Measurements from ENCODE around the gene NEURL2. TPM values are rescaled to one million over a fixed set of nuclear protein-coding genes. Genes with fewer than 3 reads are reported as not detected.

Gene NEURL2
- total RNA-seq, 1 donor from 2014 or later, result 8.3 TPM

DNA sequence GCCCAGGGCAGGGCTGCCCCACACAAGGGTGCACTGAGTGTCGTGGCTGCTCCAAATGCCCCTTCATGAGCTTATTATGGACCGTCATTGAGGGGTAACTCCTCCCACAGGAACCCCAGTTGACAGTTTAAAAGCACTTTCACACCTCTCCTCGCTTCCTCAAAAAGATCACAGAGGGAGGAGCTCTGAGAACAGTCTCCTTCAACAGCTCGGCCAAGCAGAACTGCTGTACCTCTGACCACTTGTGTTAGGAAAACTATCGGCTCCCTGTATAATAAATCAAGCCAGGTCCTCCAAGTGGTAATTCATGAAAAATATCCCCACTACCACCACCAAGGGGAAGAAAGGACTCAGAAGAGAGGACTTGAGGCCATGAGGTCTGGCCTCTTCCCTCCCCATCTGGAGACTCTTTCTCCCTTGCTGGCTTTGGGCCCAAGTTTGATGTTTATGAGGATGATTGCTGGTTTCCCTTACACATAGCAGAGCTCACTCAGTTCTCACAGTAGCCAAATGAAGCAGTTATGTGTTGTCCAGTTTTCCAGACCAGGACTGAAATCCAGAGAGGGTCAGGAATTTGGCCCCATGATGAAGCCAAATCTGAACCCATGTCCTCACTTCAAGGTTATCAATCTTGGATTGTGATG, 48.7 kb downstream of the NEURL2 start:
- TF ChIP-seq, protein P1, sequence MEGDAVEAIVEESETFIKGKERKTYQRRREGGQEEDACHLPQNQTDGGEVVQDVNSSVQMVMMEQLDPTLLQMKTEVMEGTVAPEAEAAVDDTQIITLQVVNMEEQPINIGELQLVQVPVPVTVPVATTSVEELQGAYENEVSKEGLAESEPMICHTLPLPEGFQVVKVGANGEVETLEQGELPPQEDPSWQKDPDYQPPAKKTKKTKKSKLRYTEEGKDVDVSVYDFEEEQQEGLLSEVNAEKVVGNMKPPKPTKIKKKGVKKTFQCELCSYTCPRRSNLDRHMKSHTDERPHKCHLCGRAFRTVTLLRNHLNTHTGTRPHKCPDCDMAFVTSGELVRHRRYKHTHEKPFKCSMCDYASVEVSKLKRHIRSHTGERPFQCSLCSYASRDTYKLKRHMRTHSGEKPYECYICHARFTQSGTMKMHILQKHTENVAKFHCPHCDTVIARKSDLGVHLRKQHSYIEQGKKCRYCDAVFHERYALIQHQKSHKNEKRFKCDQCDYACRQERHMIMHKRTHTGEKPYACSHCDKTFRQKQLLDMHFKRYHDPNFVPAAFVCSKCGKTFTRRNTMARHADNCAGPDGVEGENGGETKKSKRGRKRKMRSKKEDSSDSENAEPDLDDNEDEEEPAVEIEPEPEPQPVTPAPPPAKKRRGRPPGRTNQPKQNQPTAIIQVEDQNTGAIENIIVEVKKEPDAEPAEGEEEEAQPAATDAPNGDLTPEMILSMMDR (IDR thresholded peaks at IDR 0.05; ENCODE audit: unreplicated experiment), result no peak
- Mint-ChIP-seq H3K4me1 (peaks cover 3% of the 10 kb centered on the region), H3K9me3 (no peaks in the 10 kb centered on the region), H3K4me3 (no peak overlapping the region), H3K36me3 (peaks cover 20% of the 10 kb centered on the region), H3K27me3 (ENCODE audit: low read depth) (no peaks in the 10 kb centered on the region), H3K27ac (no peak overlapping the region)
- no peak for DNase-seq (ENCODE audit: low spot score in 2 of 2, unreplicated experiment in 2 of 2)

DNA sequence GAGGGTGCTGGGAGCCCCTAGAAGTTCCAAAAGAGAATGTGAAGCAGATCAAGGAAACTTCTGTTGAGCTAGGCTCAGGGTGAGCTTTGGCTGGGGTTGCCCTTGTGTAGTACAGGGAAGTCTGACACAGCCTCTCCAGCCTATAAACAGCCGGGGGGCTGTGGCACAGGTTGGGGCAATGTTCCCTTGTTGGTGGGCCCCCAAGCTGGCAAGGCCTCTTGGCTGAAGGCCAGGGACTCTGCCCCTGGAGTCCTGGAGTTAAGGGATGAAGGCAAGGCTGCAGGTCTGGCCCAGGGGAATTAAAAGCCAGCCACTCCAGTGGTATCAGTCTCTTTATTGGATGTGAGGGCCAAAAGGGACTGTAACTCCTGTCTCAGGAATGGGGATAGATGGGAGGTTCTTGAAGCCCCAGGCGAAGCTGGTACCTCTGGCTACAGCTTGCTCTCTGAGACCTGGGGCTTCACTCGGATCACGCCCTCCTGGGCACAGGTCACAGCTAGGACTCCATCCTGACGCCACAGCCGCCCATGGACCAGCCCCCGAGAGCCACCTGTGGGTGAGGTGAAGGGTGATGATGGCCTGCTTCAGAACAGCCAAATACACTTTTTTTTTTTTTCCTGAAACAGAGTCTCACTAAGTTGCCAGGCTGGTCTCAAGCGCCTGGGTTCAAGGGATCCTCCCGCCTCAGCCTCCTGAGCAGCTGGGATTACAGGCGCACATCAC, 49.4 kb downstream of the NEURL2 start:
- TF ChIP-seq, protein P1 (IDR thresholded peaks at IDR 0.05; ENCODE audit: unreplicated experiment), result no peak
- no peak overlapping the region for H3K4me3 Mint-ChIP-seq
- no peaks in the 10 kb centered on the region for H3K9me3 Mint-ChIP-seq
- peaks cover 20% of the 10 kb centered on the region for H3K36me3 Mint-ChIP-seq
- no peaks in the 10 kb centered on the region for H3K27me3 Mint-ChIP-seq (ENCODE audit: low read depth)
- peaks cover 6% of the 10 kb centered on the region for H3K4me1 Mint-ChIP-seq
- no peak overlapping the region for H3K27ac Mint-ChIP-seq
- DNase-seq (ENCODE audit: low spot score in 2 of 2, unreplicated experiment in 2 of 2), result no peak

DNA sequence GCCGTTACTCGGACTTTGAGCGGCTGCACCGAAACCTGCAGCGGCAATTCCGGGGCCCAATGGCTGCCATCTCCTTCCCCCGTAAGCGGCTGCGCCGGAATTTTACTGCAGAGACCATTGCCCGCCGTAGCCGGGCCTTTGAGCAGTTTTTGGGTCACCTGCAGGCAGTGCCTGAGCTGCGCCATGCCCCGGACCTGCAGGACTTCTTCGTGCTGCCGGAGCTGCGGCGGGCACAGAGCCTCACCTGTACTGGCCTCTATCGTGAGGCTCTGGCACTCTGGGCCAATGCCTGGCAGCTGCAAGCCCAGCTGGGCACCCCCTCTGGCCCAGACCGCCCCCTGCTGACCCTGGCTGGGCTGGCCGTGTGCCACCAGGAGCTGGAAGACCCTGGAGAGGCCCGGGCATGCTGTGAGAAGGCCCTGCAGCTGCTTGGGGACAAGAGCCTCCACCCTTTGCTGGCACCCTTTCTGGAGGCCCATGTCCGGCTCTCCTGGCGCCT, 50.3 kb downstream of the NEURL2 start:
- no peak overlapping the region for H3K4me3 Mint-ChIP-seq
- H3K9me3 Mint-ChIP-seq, result no peaks in the 10 kb centered on the region
- H3K27me3 Mint-ChIP-seq (ENCODE audit: low read depth), result no peaks in the 10 kb centered on the region
- peaks cover 16% of the 10 kb centered on the region for H3K36me3 Mint-ChIP-seq
- no peak overlapping the region for H3K27ac Mint-ChIP-seq
- H3K4me1 Mint-ChIP-seq, result peaks cover 6% of the 10 kb centered on the region
- DNase-seq (ENCODE audit: low spot score in 2 of 2, unreplicated experiment in 2 of 2), result no peak
- TF ChIP-seq, protein P1 (IDR thresholded peaks at IDR 0.05; ENCODE audit: unreplicated experiment), result no peak

Other genes with a start within 250 kb of the NEURL2 start
- gene WFDC11, start 221.0 kb downstream of the NEURL2 start, total RNA-seq, result not detected in 3 replicates
- gene WFDC13, start 189.2 kb downstream of the NEURL2 start, total RNA-seq, result not detected in 3 replicates
- not detected in 3 replicates for gene WFDC10B, start 186.2 kb downstream of the NEURL2 start, total RNA-seq
- gene SPINT4, start 168.9 kb downstream of the NEURL2 start, total RNA-seq, result not detected in 3 replicates
- 0.45 TPM in 1 of 3 replicates, not detected in the others for gene WFDC3, start 99.3 kb downstream of the NEURL2 start, total RNA-seq
- 25.9 to 28.9 TPM (median 26.5 TPM) in 3 replicates for gene DNTTIP1, start 99.3 kb downstream of the NEURL2 start, total RNA-seq
- 48.1 to 50.2 TPM (median 48.3 TPM) in 3 replicates for gene UBE2C, start 78.6 kb downstream of the NEURL2 start, total RNA-seq
- 0.54 to 0.79 TPM in 2 of 3 replicates, not detected in the other for gene TNNC2, start 63.9 kb downstream of the NEURL2 start, total RNA-seq
- 15.8 to 21.0 TPM (median 17.3 TPM) in 3 replicates for gene SNX21, start 57.4 kb downstream of the NEURL2 start, total RNA-seq
- 19.8 to 20.9 TPM (median 20.6 TPM) in 3 replicates for gene ACOT8, start 33.8 kb downstream of the NEURL2 start, total RNA-seq
- 3.7 to 4.6 TPM (median 4.4 TPM) in 3 replicates for gene ZSWIM3, start 33.6 kb downstream of the NEURL2 start, total RNA-seq
- gene ZSWIM1, start 10.0 kb downstream of the NEURL2 start, total RNA-seq, result 12.0 to 12.8 TPM (median 12.6 TPM) in 3 replicates
- gene SPATA25, start 3.6 kb downstream of the NEURL2 start, total RNA-seq, result 3.2 to 4.0 TPM (median 3.4 TPM) in 3 replicates
- 74.4 to 86.7 TPM (median 78.8 TPM) in 3 replicates for gene CTSA, start 127 bp upstream of the NEURL2 start, total RNA-seq
- gene PLTP, start 20.9 kb upstream of the NEURL2 start, total RNA-seq, result 54.6 to 58.1 TPM (median 55.5 TPM) in 3 replicates
- gene PCIF1, start 43.5 kb upstream of the NEURL2 start, total RNA-seq, result 43.7 to 45.2 TPM (median 44.4 TPM) in 3 replicates
- gene ZNF335, start 81.0 kb upstream of the NEURL2 start, total RNA-seq, result 31.1 to 33.5 TPM (median 31.6 TPM) in 3 replicates
- gene MMP9, start 117.7 kb upstream of the NEURL2 start, total RNA-seq, result 0.11 TPM in 1 of 3 replicates, not detected in the others
- 6.9 to 9.1 TPM (median 7.7 TPM) in 3 replicates for gene SLC12A5, start 138.0 kb upstream of the NEURL2 start, total RNA-seq
- 37.1 to 41.2 TPM (median 40.2 TPM) in 3 replicates for gene NCOA5, start 198.8 kb upstream of the NEURL2 start, total RNA-seq
- gene CD40, start 227.1 kb upstream of the NEURL2 start, total RNA-seq, result 3.8 to 5.0 TPM (median 4.3 TPM) in 3 replicates

Measured in mesothelial cell of epicardium (in vitro differentiated cells).